Superior temporal gyrus (tissue), 1 donor: ENCODE measurements around the gene CYSLTR1.
A peak's percentile ranks its signal among the peaks of the same experiment; 100 is the strongest.
"Not testable (repeated sequence)": the region's sequence is repeated elsewhere in the genome, so short reads cannot be mapped to it uniquely, and the experiment has no call there.

Experiments used
- DNase-seq: peaks from one replicate; pipeline ENCODE4 v3.0.0-alpha.2; 2016; ENCODE audit errors: extremely low spot score

Gene CYSLTR1, protein sequence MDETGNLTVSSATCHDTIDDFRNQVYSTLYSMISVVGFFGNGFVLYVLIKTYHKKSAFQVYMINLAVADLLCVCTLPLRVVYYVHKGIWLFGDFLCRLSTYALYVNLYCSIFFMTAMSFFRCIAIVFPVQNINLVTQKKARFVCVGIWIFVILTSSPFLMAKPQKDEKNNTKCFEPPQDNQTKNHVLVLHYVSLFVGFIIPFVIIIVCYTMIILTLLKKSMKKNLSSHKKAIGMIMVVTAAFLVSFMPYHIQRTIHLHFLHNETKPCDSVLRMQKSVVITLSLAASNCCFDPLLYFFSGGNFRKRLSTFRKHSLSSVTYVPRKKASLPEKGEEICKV

DNA sequence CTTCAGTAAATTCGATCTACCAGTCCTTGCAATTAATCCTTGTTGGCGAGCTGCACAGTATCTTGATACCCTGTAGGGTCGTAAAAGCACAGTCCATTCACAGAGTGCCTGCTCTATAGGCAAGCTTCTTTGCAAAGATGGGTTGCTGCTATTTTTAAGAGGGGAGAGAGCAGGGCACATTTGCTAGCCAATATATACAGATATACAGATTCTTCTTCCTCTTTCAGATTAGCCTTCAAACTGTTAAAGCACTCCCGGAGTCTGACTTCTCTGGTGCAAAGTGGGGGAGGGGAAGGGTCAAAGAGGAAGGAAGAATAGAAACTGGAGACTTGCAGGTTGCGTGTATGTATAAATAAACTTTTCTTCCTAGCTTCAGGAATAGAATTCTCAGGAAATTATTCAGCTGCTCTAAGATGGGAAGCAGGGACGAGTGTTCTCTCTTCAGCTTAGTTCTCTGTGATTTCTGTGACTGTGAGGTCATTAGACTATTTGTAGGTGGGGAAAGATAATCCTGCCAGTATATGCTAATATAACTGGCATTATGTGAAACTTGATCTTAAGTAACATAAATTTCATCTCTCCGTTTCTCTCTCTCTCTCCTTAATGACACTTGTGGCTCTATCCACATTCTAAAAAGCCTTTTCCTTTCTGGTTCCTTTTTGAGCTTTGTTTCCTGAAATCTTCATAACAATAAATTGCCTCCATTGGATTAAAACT is at the start of gene CYSLTR1:
Gene CYSLTR1, minus strand, starts transcription at position 242 of the 717 bp plus-strand sequence. CDS start 53,865 bp downstream, outside the sequence.
- DNase-seq, result no peak

DNA sequence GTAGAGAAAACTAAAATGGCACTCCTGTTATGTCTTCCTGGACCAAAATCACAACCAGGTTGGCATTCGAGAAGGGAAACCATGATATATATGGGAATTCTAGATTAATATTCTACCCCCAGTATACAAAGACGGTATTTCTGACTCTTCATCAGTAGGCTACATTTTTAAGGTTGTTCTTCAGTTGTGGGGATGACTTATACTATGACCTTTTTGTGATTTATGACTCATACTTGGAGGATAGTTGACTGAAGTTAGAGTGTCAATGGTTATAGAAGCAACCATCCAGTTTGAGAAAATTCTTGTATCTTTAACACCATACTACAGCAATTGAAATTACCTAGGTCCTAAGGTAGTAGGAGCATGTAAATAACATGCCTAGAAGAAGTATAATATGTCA is 49.8 kb upstream of the CYSLTR1 start:
- no peak for DNase-seq

DNA sequence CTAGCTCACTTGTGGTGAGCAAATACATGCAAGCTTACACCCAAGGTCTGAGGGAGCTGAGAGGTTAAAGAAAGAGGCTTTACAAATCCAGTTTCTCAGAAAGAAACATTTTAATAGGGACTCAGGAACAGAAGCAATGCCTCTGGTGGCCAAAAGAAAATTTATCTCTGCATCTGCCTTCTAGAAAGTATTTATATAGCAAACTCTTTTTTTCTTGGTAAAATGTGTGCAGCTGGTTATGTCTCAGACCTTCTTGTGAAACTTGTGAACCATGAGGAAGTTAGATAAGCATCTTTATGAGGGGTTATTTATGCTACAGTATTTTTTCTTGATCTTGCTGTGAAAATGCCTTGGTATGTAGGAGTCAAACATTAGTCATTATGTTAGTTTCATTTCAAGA is 48.5 kb upstream of the CYSLTR1 start:
- peak; percentile 6 for DNase-seq

DNA sequence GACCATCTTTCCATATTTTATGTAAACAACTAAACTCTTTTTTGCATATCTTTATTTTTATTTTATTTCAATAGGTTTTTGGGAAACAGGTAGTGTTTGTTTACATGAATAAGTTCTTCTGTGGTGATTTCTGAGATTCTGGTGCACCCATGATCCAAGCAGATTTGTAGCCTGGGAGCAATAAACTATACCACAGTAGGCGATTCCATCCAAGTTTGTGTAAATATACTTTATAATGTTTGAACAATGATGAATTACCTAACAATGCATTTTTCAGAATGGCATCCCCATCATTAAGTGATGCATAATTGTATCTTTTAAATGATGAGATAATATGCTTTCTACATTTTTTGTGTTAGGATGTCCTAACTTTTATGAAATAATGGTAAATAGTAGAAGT is 39.2 kb upstream of the CYSLTR1 start:
- no peak for DNase-seq

DNA sequence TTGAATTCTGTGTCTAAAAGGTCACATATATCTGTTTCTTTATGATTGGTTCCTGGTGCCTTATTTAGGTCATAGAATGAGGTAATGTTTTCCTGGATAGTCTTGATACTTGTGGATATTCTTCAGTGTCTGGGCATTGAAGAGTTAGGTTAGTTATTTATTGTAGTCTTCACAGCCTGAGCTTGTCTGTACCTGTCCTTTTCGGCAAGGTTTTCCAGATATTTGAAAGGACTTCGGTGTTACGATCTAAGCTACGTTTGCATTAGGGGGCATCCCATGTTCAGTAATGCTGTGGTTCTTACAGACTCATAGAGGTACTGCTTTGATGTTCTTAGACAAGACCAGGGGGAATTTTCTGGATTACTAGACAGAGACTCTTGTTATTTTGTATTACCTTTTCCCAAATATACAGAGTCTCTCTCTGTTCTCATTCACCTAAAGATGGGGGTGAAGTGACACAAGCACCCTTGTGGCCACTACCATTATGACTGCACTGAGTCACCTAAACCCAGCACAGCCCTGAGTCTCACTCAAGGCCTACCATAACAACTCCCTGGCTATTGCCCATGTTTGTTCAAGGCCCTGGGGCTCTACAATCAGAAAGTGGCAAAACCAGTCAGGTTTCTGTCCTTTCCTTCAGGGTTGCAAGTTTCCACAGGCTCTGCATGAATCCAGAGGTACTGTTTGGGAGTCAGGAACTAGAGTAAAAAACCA is 30.1 kb upstream of the CYSLTR1 start:
- DNase-seq, result no peak

DNA sequence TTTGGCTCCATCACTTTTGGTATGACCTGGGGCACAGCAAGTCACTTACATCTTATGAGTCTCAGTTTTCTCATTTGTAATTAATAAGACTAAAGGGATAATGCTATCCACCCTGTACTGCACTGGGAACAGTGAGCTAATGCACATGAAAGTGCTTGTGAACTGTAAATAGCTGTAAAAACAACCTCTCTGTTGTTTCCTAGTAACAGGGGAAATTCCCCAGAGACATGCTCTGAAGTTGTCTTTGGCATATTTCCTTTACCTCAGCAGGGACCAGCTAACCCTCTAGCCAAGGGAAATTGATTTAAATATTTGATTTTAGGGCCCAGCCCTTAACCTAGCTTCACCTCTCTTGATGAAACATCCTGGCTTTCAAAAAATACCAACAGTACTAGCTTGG is 6.1 kb upstream of the CYSLTR1 start:
- DNase-seq, result no peak

DNA sequence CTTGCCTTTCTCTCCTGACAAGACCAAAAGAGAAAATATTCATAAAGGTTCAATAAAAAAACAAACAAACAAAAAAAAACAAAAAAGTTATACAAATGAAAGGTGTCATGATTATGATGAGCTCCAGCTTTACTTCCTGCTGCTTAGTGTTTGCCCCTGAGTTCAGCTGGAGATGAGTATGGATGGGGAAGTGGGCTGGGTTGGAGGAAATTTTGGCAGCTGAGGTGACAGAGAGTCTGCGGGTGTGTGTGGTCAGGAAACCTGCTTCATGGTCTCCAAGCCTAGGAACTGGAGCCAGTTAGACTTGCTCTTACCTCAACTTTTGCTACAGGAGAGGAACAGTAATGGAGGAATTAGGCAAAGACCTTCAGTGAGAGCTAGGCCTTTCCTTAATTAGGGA is 4.3 kb upstream of the CYSLTR1 start:
- no peak for DNase-seq

DNA sequence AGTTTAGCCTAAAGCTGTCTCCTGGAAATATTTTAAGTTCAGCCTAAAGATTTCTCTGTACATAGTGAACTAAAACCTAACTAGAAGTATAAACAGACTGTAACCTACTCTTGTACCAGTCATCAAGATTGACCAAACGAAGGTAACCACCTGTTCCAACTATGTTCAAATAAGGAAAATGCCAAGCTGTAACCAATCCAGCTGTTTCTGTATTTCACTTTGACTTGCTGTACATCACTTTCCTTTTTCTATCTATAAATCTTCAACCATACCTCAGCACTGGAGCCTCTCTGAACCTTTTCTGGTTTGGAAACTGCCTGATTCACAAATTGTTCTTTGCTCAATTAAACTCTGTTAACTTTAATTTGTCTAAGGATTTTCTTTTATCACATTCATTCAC is 3.1 kb upstream of the CYSLTR1 start:
- no peak for DNase-seq

DNA sequence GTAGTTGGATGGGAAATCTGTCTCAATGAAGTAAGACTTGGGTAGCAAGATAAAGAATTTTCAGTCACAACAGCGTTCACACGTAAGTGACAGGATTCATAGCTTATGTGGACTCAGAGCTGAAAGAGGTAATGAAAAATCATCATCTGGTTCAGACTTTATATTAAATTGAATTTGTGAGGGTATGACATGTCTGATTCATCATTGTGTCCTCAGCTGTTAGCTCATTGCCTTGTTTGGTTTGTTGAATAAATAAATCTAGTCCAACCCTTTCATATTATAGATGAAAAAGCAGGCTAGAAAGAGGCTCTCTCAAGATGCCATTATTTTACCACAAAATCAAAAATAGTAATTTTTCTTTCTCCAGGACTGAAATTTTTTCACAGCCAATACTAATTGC is 2.7 kb upstream of the CYSLTR1 start:
- DNase-seq, result no peak

DNA sequence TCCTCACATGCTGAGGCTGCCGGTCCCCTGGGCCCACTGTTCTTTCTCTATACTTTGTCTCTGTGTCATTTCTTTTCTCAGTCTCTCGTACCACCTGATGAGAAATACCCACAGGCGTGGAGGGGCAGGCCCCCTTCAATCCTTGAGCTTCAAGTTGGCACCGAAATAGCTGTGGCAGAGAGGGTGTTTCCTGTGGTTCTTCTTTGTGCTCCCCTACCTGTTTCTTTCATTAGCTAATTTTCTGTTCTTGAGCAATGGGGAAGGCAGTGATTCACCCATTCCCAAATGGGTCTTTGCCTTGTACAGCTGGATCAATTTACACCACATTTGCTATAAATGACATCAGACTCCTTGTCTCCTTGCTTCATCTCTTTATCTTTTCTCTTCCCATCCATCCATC is 2.1 kb upstream of the CYSLTR1 start:
- no peak for DNase-seq

DNA sequence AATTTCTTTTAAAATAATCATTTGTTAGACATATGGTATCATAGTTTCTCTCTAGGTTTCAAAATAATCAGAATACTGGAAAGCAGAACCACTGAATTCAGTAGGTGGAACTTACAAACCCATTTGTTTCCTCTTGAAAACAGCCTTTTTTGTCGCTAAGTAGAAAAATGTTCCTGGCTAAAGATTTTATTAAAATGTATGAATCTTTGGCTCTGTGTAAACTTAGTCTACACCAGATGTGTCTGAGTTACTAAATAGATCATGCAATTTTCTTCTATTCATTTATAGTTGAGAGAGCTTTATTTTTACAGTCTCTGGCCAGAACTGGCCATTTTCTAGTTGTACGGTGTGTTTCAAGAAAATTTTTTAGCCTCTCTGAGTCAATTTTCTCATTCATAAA is 1.0 kb downstream of the CYSLTR1 start:
- no peak for DNase-seq

DNA sequence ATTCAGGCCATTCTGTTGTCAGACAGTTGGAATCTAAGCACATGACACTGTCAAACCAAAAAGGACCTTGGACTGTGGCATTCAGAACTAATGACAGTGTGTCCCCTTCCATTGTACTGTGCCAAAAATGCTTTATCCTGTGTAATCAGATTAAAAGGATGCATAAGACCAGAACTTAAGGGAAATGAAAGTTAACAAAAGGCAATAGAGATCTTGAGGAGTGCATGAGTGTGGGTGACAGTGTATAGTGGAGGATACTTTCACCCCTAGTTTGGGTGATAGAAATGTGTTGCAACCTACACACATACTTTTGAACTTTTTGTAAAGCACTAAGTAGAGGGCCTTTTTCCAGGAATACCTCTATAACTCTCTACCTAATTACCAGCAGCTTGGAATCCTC is 4.5 kb downstream of the CYSLTR1 start:
- DNase-seq, result no peak

DNA sequence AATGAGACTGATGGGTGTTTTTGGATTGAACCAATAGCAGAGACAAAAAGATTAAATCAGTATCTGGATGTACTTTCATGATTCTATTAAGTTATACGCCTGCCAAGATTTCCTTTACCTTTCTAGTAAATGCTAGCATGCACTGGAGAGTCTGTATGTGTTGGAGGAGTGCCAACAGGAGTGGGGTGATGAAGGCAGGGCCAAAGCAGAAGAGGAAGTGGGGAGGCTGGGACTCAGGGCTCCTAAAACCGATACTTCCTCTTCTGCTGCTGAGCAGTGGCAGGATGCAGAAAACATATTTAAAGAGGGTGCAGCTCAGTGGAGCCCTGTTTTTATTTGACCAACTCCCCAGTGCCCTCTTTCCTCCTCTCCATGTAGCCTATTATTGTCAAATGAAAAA is 5.6 kb downstream of the CYSLTR1 start:
- no peak for DNase-seq

DNA sequence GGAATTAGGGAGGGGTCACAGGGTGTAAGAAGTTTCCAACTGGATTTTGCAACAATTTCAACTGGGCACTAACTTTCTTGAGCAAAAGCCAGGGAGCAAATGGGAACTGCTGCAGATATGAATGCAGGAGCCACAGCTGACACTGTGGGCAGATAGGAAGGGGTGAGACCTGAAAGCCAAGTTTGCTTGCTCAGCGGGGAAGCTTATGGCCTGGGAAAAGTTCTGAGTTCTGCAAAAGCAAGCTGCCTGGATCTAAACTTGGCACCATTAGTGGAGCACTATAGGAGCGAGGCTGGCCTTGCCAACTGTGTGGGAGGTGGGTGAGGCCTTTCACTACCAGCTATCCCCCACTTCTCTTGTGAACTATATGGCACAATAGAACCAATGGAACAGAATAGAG is 11.1 kb downstream of the CYSLTR1 start:
- no peak for DNase-seq

DNA sequence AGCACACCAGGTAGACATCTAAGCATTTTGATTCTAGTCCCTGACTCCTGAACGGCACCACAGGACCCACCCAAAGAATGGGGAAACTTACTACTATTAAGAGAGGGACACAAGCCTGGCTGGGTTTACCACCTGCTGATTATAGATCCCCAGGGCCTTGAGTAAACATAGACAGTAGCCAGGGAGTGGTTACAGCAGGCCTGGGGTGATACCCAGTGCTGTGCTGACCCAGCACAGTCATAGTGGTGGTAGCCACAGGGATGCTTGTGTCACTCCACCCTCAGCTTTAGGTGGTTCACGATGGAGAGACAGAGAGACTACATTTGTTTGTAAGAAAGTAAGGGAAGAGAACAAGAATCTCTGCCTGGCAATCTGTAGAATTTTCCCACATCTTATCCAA is 11.7 kb downstream of the CYSLTR1 start:
- DNase-seq, result no peak

DNA sequence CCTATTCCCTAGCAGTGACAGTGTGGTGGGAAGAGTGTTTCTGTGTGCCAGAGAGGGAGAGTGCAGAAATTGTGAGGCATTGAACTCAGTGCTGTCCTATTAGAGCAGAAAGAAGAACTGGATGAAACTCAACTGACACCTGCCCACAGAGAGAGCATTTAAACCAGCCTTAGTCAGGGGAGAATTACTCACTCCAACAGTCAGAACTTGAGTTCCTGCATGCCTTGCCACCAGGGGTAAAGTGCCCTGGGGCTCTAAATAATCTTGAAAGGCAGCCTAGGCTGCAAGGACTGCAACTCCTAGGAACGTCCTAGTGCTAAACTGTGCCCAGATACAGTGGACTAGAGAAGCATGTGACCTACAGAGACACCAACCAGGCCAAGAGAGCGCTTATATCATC is 12.8 kb downstream of the CYSLTR1 start:
- DNase-seq, result no peak

DNA sequence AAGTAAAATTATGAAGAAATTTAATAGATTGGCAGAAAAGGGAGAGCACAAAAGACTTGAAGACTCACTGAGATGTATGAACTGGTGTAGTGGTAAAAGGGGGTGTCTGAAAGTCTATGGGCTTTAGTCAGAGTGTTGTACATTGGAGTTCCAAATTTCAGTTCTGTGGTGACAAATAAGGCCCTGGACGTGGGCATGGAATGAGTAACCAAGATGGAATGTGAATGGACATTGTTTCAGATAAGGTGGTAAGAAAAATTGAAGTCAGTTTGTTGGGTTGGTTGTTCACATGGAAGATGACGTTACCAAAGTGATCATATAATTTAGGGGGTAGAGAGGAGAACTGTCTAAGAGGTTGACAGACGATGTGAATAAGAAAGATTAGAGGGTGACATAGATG is 13.9 kb downstream of the CYSLTR1 start:
- no peak for DNase-seq

DNA sequence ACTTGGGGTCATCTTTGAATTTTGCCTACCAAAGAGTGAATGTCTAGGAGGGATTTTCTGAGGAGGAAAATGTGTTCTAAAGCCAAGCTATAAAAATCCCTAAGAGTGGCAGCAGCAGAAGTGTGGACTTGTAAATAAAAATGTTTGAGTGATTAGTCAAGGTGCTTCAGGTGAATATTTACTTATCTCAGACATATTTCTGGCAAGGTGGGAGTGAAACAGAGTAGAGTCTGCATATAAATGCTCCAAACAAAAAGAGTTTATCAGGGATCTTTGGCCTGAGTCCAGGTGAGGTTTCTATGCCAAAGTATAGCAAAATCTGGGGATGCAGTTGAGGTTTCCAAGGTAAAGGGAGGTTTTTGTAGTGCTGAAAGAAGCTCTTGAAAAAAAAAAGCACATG is 19.7 kb downstream of the CYSLTR1 start:
- DNase-seq, result no peak

DNA sequence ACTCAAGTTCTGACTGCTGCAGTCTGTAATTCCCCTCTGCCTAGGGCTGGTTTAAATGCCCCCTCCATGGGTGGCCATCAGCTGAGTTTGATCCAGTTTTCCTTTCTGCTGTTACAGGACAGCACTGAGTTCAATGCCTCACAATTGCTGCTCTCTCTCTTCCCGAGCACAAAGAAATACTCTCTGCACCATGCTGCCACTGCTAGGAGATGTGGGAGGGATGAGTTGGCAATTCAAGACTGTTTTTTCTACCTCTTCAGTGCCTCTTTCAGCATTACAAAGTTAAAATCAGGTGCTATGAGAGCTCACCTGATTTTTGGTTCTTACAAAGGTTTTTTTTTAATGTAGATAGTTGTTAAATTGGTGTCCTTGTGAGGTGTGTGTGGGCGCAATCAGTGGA is 24.3 kb downstream of the CYSLTR1 start:
- DNase-seq, result no peak

DNA sequence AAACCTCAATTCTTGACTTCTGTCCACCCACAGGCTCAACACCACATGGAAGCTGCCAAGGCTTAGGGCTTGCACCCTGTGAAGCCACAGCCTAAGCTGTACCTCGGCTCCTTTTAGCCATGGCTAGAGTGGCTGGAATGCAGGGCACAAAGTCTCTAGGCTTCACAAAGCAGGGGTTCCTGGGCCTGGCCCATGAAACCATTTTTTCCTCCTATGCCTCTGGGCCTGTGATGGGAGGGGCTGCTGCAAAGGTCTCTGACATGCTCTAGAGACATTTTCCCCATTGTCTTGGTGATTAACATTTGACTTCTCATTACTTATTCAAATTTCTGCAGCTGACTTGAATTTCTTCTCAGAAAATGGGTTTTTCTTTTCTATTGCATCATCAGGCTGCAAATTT is 26.5 kb downstream of the CYSLTR1 start:
- not testable (repeated sequence) for DNase-seq

DNA sequence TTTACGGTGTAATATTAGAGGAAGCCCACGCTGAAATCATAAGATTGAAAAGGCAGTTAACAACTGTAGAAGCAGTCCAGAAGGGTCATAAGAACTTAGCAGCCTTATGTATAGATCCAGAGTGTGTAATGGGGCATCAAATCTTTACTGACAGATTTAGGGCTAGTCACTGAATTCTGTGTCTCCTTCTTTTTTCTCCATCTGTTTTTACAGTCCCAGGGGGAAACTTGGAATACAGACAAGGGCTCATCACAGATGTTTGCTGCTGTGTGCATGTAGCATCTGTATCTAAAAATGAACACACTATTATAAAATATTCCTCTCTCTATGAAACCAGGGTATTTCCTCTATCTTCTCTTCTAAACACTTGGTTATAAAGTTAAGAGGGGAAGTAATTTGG is 43.9 kb downstream of the CYSLTR1 start:
- DNase-seq, result no peak

DNA sequence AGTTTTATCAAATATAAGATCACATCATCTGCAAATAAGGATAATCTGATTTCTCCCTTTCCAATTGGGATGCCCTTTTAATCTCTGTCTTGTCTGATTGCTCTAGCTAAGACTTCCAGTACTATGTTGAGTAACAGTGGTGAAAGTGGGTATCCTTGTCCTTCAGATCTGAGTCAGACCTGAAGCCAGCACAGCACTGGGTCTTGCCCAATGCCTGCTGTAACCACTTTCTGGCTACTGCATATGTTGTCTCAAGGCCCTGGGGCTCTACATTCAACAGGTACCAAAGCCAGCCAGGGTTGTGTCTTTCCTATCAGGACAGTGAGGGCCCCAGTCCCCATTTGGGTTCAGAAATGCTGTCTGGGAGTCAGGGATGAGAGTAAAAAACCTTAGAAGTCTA is 90.3 kb downstream of the CYSLTR1 start:
- no peak for DNase-seq

DNA sequence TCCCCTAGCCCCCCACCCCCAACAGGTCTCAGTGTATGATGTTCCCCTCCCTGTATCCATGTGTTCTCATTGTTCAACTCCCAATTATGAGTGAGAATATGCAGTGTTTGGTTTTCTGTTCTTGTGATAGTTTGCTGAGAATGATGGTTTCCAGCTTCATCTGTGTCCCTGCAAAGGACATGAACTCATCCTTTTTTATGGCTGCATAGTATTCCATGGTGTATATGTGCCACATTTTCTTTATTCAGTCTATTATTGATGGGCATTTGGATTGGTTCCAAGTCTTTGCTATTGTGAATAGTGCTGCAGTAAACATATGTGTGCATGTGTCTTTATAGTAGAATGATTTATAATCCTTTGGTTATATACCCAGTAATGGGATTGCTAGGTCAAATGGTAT is 101.4 kb downstream of the CYSLTR1 start:
- DNase-seq, result not testable (repeated sequence)
